Peyer's patch (tissue), 4 donors: ENCODE measurements around the gene DIP2A.

Experiments
- POLR2A ChIP-seq, 2 donors: fragments of 450-650 bp; IDR thresholded peaks; one replicate each; pipeline ENCODE4 v1.5.1; 2017; ENCODE audit warnings: antibody characterized with exemption in 2 of 2, mild to moderate bottlenecking in 2 of 2, moderate library complexity in 2 of 2
- TF ChIP-seq, protein P1 (sequence below), 6 experiments: fragments of 450-650 bp in 4 of 6; fragments of 200-600 bp in 2 of 6; sonication (generic) in 1 of 6; IDR thresholded peaks; one replicate each; pipeline ENCODE4 v1.5.1; 2017 to 2019; ENCODE audit warnings: antibody characterized with exemption in 6 of 6, mild to moderate bottlenecking in 3 of 6, moderate library complexity in 1 of 6

- TF ChIP-seq, protein P1, sequence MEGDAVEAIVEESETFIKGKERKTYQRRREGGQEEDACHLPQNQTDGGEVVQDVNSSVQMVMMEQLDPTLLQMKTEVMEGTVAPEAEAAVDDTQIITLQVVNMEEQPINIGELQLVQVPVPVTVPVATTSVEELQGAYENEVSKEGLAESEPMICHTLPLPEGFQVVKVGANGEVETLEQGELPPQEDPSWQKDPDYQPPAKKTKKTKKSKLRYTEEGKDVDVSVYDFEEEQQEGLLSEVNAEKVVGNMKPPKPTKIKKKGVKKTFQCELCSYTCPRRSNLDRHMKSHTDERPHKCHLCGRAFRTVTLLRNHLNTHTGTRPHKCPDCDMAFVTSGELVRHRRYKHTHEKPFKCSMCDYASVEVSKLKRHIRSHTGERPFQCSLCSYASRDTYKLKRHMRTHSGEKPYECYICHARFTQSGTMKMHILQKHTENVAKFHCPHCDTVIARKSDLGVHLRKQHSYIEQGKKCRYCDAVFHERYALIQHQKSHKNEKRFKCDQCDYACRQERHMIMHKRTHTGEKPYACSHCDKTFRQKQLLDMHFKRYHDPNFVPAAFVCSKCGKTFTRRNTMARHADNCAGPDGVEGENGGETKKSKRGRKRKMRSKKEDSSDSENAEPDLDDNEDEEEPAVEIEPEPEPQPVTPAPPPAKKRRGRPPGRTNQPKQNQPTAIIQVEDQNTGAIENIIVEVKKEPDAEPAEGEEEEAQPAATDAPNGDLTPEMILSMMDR (IDR thresholded peaks at IDR 0.05) = no peak
- no peak for TF ChIP-seq POLR2A (IDR thresholded peaks at IDR 0.05)
Measured at GRCh38 chr21:46443910-46444309, 14.8 kb upstream of the DIP2A start.
